K562 (cell line): ENCODE measurements around the gene PAFAH1B2. TPM values are rescaled to one million over a fixed set of nuclear protein-coding genes. Genes with fewer than 3 reads are reported as not detected.

Source experiments
- EP400 ChIP-seq: fragments of 450-650 bp; IDR thresholded peaks from 2 replicates; pipeline ENCODE4 v1.6.1; 2017; ENCODE audit warnings: antibody characterized with exemption, mild to moderate bottlenecking, moderate library complexity
- ESRRB ChIP-seq: fragments of 250-450 bp; sonication (Bioruptor Pico); IDR thresholded peaks from 2 replicates; pipeline ENCODE4 v1.5.0; 2020; ENCODE audit warnings: mild to moderate bottlenecking, moderate library complexity, borderline replicate concordance
- GTF2E2 ChIP-seq: fragments of 200-800 bp; sonication (Bioruptor generic); IDR thresholded peaks from 2 replicates; pipeline ENCODE4 v1.6.1; 2016; ENCODE audit warnings: missing genetic modification characterization, missing compliant biosample characterization
- KDM4B ChIP-seq, 2 experiments: fragments of 450-650 bp in 1 of 2; sonication (generic) in 1 of 2; IDR thresholded peaks; 2 replicates each; pipeline ENCODE4 v1.6.1; 2016 to 2017; ENCODE audit warnings: borderline replicate concordance in 2 of 2, antibody characterized with exemption in 1 of 2, low read depth in 1 of 2, mild to moderate bottlenecking in 1 of 2
- L3MBTL2 ChIP-seq: fragments of 450-650 bp; IDR thresholded peaks from 2 replicates; pipeline ENCODE4 v1.6.1; 2016; ENCODE audit warnings: mild to moderate bottlenecking, moderate library complexity
- PHTF2 ChIP-seq: fragments of 250-450 bp; sonication (Bioruptor Pico); IDR thresholded peaks from 2 replicates; pipeline ENCODE4 v1.5.0; 2021; ENCODE audit warnings: mild to moderate bottlenecking
- RAD21 ChIP-seq, 2 experiments: fragments of 250-450 bp in 1 of 2; fragments of 450-650 bp in 1 of 2; sonication (Bioruptor Pico) in 1 of 2; formaldehyde crosslinking in 1 of 2; IDR thresholded peaks in 1 of 2; conservative IDR thresholded peaks in 1 of 2; 2 replicates each; pipeline versions ENCODE4 v1.4.0 to v1.8.0; 2020 to 2022; ENCODE audit warnings: mild to moderate bottlenecking in 2 of 2, moderate library complexity in 1 of 2
- SREBF1 ChIP-seq: fragments of 150-350 bp; IDR thresholded peaks from 2 replicates; pipeline ENCODE4 v1.6.1; 2014; ENCODE audit warnings: antibody characterized with exemption, low read depth, low read length, borderline replicate concordance
- polyA plus RNA-seq, 8 experiments: library from polyadenylated mRNA; depleted of rRNA in 4 of 8; stranded (reverse) in 5 of 8; unstranded in 3 of 8; fragments of >200 nt; fragmentation: Nextera tagmentation in 2 of 8; fragmentation: Illumina TruSeq in 1 of 8; extraction: Ambion mirVana in 2 of 8; extraction: Trizol in 1 of 8; gene quantifications; 2 replicates each; pipeline versions ENCODE4 v1.2.1 to v1.2.3, GENCODE V29; 2011 to 2014; ENCODE audit warnings: inconsistent platforms in 1 of 8, missing spikeins in 1 of 8
- total RNA-seq, 7 experiments: library from RNA; depleted of rRNA in 6 of 7; stranded (reverse); fragments of >200 nt in 6 of 7; fragmentation: Illumina TruSeq in 2 of 7; extraction: Trizol in 2 of 7; gene quantifications; 2 replicates each; pipeline versions ENCODE4 v1.2.1 to v1.2.3, GENCODE V29; 2011 to 2021; ENCODE audit warnings: low replicate concordance in 1 of 7
- TF ChIP-seq, protein P1 (sequence below): IDR thresholded peaks from 2 replicates; pipeline ENCODE4 v1.6.1; 2011; ENCODE audit not compliant: insufficient read length; ENCODE audit errors: extremely low read depth
- TF ChIP-seq, protein P2 (sequence below): fragments of 450-650 bp; formaldehyde crosslinking; IDR thresholded peaks from 2 replicates; pipeline ENCODE4 v1.4.0; 2022; ENCODE audit warnings: missing genetic modification characterization
- TF ChIP-seq, protein P3 (sequence below), 3 experiments: fragments of 200-800 bp in 1 of 3; fragments of 250-450 bp in 1 of 3; fragments of 450-650 bp in 1 of 3; sonication (Bioruptor Pico) in 1 of 3; sonication (Bioruptor generic) in 1 of 3; formaldehyde crosslinking in 1 of 3; IDR thresholded peaks; 2 replicates each; pipeline versions ENCODE4 v1.6.1 to v1.8.0; 2016 to 2022; ENCODE audit warnings: mild to moderate bottlenecking in 2 of 3, missing genetic modification characterization in 2 of 3, missing compliant biosample characterization in 1 of 3, moderate library complexity in 1 of 3
- TF ChIP-seq, protein P4 (sequence below), 2 experiments: fragments of 450-650 bp; formaldehyde crosslinking in 1 of 2; IDR thresholded peaks; 2 replicates each; pipeline versions ENCODE4 v1.4.0 to v1.6.1; 2014 to 2020; ENCODE audit warnings: mild to moderate bottlenecking in 2 of 2, borderline replicate concordance in 1 of 2, low read depth in 1 of 2

The PAFAH1B2 gene
- total and polyA plus RNA-seq, 9 of the 15 experiments (the other 6 are each of a cell fraction or from before 2014, with no cell fraction given) = 27.8 to 94.7 (median 64.9) TPM

DNA sequence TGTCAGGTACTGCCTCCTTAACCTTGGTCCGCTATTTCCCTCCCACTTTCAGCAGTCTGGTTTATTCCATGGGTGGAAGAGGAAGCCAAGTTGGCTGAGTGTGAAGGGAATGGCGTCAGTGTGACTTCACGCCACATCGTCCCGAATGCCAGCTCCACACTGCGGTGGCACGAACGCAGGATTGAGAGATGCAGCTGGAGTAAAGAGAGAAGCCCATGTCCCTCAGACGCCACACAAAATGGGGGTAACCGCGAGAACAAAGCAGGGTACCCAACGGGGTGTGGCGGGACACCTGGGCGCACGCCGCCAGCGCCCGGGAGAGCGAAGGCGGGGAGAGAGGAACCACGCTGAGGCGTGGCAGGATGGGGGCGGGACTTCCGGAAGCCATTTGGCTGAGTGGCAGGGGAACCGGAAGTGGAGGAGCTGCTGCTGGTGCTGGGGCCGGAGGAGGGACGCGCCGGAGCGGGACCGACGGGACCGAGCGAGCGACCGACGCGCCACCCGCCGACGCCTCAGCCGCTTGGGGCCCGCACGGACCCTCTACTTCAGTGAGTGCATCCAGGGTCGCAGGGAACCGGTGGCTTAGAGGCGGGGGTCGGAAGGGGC is at the start of gene PAFAH1B2 (continued):
- TF ChIP-seq, protein P1, sequence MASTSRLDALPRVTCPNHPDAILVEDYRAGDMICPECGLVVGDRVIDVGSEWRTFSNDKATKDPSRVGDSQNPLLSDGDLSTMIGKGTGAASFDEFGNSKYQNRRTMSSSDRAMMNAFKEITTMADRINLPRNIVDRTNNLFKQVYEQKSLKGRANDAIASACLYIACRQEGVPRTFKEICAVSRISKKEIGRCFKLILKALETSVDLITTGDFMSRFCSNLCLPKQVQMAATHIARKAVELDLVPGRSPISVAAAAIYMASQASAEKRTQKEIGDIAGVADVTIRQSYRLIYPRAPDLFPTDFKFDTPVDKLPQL = no peak
- TF ChIP-seq PHTF2 (CRISPR knock-in tag) (no peak), ESRRB (CRISPR knock-in tag) (no peak), RAD21 (CRISPR knock-in tag; conservative IDR thresholded peaks at IDR 0.05 in 1 of 2, IDR thresholded peaks at IDR 0.05 in 1 of 2) (no peak), KDM4B (IDR thresholded peaks at IDR 0.05; ENCODE audit: borderline replicate concordance in 2 of 2, low read depth in 1 of 2) (peak in 1 of 2 experiments; percentile 85; a peak in 1 of 4 replicates), EP400 (peak; percentile 97), L3MBTL2 (peak; percentile 91), SREBF1 (no peak), GTF2E2 (tag) (peak; percentile 72; the same call in 1 of the 2 replicates)
- TF ChIP-seq, protein P2, sequence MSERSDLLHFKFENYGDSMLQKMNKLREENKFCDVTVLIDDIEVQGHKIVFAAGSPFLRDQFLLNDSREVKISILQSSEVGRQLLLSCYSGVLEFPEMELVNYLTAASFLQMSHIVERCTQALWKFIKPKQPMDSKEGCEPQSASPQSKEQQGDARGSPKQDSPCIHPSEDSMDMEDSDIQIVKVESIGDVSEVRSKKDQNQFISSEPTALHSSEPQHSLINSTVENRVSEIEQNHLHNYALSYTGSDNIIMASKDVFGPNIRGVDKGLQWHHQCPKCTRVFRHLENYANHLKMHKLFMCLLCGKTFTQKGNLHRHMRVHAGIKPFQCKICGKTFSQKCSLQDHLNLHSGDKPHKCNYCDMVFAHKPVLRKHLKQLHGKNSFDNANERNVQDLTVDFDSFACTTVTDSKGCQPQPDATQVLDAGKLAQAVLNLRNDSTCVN (CRISPR knock-in tag) = no peak
- TF ChIP-seq, protein P3, sequence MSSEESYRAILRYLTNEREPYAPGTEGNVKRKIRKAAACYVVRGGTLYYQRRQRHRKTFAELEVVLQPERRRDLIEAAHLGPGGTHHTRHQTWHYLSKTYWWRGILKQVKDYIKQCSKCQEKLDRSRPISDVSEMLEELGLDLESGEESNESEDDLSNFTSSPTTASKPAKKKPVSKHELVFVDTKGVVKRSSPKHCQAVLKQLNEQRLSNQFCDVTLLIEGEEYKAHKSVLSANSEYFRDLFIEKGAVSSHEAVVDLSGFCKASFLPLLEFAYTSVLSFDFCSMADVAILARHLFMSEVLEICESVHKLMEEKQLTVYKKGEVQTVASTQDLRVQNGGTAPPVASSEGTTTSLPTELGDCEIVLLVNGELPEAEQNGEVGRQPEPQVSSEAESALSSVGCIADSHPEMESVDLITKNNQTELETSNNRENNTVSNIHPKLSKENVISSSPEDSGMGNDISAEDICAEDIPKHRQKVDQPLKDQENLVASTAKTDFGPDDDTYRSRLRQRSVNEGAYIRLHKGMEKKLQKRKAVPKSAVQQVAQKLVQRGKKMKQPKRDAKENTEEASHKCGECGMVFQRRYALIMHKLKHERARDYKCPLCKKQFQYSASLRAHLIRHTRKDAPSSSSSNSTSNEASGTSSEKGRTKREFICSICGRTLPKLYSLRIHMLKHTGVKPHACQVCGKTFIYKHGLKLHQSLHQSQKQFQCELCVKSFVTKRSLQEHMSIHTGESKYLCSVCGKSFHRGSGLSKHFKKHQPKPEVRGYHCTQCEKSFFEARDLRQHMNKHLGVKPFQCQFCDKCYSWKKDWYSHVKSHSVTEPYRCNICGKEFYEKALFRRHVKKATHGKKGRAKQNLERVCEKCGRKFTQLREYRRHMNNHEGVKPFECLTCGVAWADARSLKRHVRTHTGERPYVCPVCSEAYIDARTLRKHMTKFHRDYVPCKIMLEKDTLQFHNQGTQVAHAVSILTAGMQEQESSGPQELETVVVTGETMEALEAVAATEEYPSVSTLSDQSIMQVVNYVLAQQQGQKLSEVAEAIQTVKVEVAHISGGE (CRISPR knock-in tag; IDR thresholded peaks at IDR 0.05) = peak in 2 of 3 experiments; percentile 77 to 92; a peak in 5 of 6 replicates
- TF ChIP-seq, protein P4, sequence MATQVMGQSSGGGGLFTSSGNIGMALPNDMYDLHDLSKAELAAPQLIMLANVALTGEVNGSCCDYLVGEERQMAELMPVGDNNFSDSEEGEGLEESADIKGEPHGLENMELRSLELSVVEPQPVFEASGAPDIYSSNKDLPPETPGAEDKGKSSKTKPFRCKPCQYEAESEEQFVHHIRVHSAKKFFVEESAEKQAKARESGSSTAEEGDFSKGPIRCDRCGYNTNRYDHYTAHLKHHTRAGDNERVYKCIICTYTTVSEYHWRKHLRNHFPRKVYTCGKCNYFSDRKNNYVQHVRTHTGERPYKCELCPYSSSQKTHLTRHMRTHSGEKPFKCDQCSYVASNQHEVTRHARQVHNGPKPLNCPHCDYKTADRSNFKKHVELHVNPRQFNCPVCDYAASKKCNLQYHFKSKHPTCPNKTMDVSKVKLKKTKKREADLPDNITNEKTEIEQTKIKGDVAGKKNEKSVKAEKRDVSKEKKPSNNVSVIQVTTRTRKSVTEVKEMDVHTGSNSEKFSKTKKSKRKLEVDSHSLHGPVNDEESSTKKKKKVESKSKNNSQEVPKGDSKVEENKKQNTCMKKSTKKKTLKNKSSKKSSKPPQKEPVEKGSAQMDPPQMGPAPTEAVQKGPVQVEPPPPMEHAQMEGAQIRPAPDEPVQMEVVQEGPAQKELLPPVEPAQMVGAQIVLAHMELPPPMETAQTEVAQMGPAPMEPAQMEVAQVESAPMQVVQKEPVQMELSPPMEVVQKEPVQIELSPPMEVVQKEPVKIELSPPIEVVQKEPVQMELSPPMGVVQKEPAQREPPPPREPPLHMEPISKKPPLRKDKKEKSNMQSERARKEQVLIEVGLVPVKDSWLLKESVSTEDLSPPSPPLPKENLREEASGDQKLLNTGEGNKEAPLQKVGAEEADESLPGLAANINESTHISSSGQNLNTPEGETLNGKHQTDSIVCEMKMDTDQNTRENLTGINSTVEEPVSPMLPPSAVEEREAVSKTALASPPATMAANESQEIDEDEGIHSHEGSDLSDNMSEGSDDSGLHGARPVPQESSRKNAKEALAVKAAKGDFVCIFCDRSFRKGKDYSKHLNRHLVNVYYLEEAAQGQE (IDR thresholded peaks at IDR 0.05; ENCODE audit: borderline replicate concordance) = no peak
- TF ChIP-seq, protein P4 (CRISPR knock-in tag; IDR thresholded peaks at IDR 0.05; ENCODE audit: low read depth) = no peak
